MM.1S (cell line): ENCODE results near the gene CD53.

Source experiments
- DNase-seq: peaks from one replicate; pipeline ENCODE4 v3.0.0-alpha.2; 2015
- H2AFZ ChIP-seq: fragments of 300-600 bp; sonication (generic); 2 replicates; pipeline ENCODE4 v1.6.0; 2016; ENCODE audit warnings: antibody characterized with exemption, low read length
- H3F3A ChIP-seq: fragments of 300-600 bp; sonication (generic); 2 replicates; pipeline ENCODE4 v1.6.1; 2016; ENCODE audit warnings: mild to moderate bottlenecking, antibody characterized with exemption, low read length, moderate library complexity, mixed read lengths; ENCODE audit not compliant: insufficient read depth
- H3K27ac ChIP-seq: fragments of 300-600 bp; sonication (generic); 2 replicates; pipeline ENCODE4 v1.5.1; 2016; ENCODE audit warnings: mild to moderate bottlenecking, low read length
- H3K27me3 ChIP-seq: fragments of 300-600 bp; sonication (generic); replicated peaks from 2 replicates; pipeline ENCODE4 v1.6.0; 2016; ENCODE audit warnings: low read length; ENCODE audit not compliant: insufficient read depth
- H3K36me3 ChIP-seq: fragments of 300-600 bp; sonication (generic); replicated peaks from 2 replicates; pipeline ENCODE4 v1.6.1; 2016; ENCODE audit warnings: mild to moderate bottlenecking, low read length, mixed read lengths; ENCODE audit not compliant: insufficient read depth
- H3K4me1 ChIP-seq: fragments of 300-600 bp; sonication (generic); 2 replicates; pipeline ENCODE4 v1.6.1; 2016; ENCODE audit warnings: low read length, mixed read lengths
- H3K4me2 ChIP-seq: fragments of 300-600 bp; sonication (generic); 2 replicates; pipeline ENCODE4 v1.6.0; 2016; ENCODE audit warnings: low read depth, low read length
- H3K4me3 ChIP-seq: fragments of 300-600 bp; sonication (generic); 2 replicates; pipeline ENCODE4 v1.5.1; 2016; ENCODE audit warnings: low read length, mixed read lengths
- H3K79me2 ChIP-seq: fragments of 300-600 bp; sonication (generic); 2 replicates; pipeline ENCODE4 v1.6.1; 2016; ENCODE audit warnings: mixed run types, low read length, mixed read lengths
- H3K9ac ChIP-seq: fragments of 300-600 bp; sonication (generic); 2 replicates; pipeline ENCODE4 v1.6.1; 2016; ENCODE audit warnings: low read length, mixed read lengths
- H3K9me2 ChIP-seq: fragments of 300-600 bp; sonication (generic); replicated peaks from 2 replicates; pipeline ENCODE4 v1.6.1; 2016; ENCODE audit warnings: mild to moderate bottlenecking, low read length, mixed read lengths; ENCODE audit not compliant: insufficient read depth
- H3K9me3 ChIP-seq: fragments of 300-600 bp; sonication (generic); replicated peaks from 2 replicates; pipeline ENCODE4 v1.6.1; 2016; ENCODE audit warnings: mild to moderate bottlenecking, low read length, mixed read lengths; ENCODE audit not compliant: insufficient read depth
- H4K20me1 ChIP-seq: fragments of 300-600 bp; sonication (generic); 2 replicates; pipeline ENCODE4 v1.6.1; 2016; ENCODE audit warnings: mild to moderate bottlenecking, low read length, moderate library complexity, mixed read lengths; ENCODE audit not compliant: insufficient read depth
- CTCF ChIP-seq: fragments of 300-600 bp; sonication (generic); IDR thresholded peaks from 2 replicates; pipeline ENCODE4 v1.5.1; 2016; ENCODE audit warnings: antibody characterized with exemption, low read length, mixed read lengths
- EZH2 ChIP-seq: fragments of 300-600 bp; sonication (generic); optimal IDR thresholded peaks from 2 replicates; pipeline ENCODE3; 2017; ENCODE audit warnings: low read depth, mild to moderate bottlenecking, antibody characterized with exemption, low read length, mixed read lengths
- EZH2phosphoT487 ChIP-seq: fragments of 300-600 bp; sonication (generic); IDR thresholded peaks from 2 replicates; pipeline ENCODE4 v1.6.1; 2018; ENCODE audit warnings: antibody characterized with exemption, low read length

Gene CD53

DNA sequence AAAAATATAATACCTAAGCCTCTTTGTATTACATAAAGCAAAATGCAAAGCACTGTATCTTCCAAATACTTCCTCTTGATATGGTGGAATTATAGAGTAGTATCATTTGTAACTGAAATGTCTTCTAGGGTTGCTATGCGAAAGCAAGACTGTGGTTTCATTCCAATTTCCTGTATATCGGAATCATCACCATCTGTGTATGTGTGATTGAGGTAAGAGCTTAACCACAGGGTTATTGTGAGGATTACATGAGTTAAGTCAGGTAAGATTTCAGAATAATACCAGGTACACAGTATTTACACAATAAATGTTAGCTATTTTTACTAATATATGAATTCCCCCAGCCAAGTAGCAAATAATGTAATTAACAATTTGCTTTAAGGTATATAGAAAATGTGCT, 24.7 kb downstream of the CD53 start:
- Histone ChIP-seq H3K4me3 (no peak overlapping the region), H4K20me1 (no peaks in the 10 kb centered on the region), H3K79me2 (peaks cover 23% of the 10 kb centered on the region), H3K9ac (no peak overlapping the region), H3F3A (no peaks in the 10 kb centered on the region), H3K9me3 (no peaks in the 10 kb centered on the region), H3K4me1 (peaks cover 14% of the 10 kb centered on the region), H2AFZ (no peak overlapping the region), H3K27me3 (no peaks in the 10 kb centered on the region), H3K36me3 (no peaks in the 10 kb centered on the region), H3K27ac (no peak overlapping the region), H3K9me2 (no peaks in the 10 kb centered on the region), H3K4me2 (no peak overlapping the region)
- TF ChIP-seq EZH2 (no peak), CTCF (no peak), EZH2phosphoT487 (no peak)
- DNase-seq = no peak

- Histone ChIP-seq H3K27me3 (no peaks in the 10 kb centered on the region), H3K79me2 (peaks cover 18% of the 10 kb centered on the region; the same call in 1 of the 2 replicates), H3K9ac (no peak overlapping the region), H3K9me3 (no peaks in the 10 kb centered on the region), H4K20me1 (no peaks in the 10 kb centered on the region), H3K4me1 (peaks cover 14% of the 10 kb centered on the region), H3K9me2 (no peaks in the 10 kb centered on the region), H3F3A (no peaks in the 10 kb centered on the region), H2AFZ (no peak overlapping the region), H3K4me3 (no peak overlapping the region), H3K36me3 (no peaks in the 10 kb centered on the region), H3K27ac (no peak overlapping the region), H3K4me2 (no peak overlapping the region)
- DNase-seq = no peak
- TF ChIP-seq EZH2 (no peak), EZH2phosphoT487 (no peak), CTCF (no peak)
Observed at GRCh38 chr1:110898734-110899457, 25.9 kb downstream of the CD53 start.

DNA sequence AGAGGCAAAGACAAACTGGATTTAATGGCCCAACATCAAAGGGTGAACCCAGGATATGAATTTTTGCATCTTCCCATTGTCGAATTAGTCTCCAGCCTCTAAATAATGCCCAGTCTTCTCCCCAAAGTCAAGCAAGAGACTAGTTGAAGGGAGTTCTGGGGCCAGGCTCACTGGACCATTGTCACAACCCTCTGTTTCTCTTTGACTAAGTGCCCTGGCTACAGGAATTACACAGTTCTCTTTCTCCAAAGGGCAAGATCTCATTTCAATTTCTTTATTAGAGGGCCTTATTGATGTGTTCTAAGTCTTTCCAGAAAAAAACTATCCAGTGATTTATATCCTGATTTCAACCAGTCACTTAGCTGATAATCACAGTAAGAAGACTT, 26.5 kb downstream of the CD53 start:
- TF ChIP-seq EZH2 = no peak
- TF ChIP-seq EZH2phosphoT487 = no peak
- TF ChIP-seq CTCF = no peak
- no peaks in the 10 kb centered on the region for H4K20me1 ChIP-seq
- no peaks in the 10 kb centered on the region for H3K27me3 ChIP-seq
- no peak overlapping the region for H3K4me3 ChIP-seq
- H3K36me3 ChIP-seq = no peaks in the 10 kb centered on the region
- H3K4me2 ChIP-seq = no peak overlapping the region
- peaks cover 14% of the 10 kb centered on the region for H3K4me1 ChIP-seq
- H3K27ac ChIP-seq = no peak overlapping the region
- H3K9me3 ChIP-seq = no peaks in the 10 kb centered on the region
- H3K9me2 ChIP-seq = no peaks in the 10 kb centered on the region
- no peak overlapping the region for H2AFZ ChIP-seq
- peaks cover 15% of the 10 kb centered on the region; the same call in 1 of the 2 replicates for H3K79me2 ChIP-seq
- DNase-seq = no peak
- H3K9ac ChIP-seq = no peak overlapping the region
- H3F3A ChIP-seq = no peaks in the 10 kb centered on the region
